ENCODE data around the gene ADAMTS2. TPM values are rescaled to one million over a fixed set of nuclear protein-coding genes. Genes with fewer than 3 reads are reported as not detected.
A peak's percentile ranks its signal among the peaks of the same experiment; 100 is the strongest.

ADAMTS2 gene
- total and polyA plus RNA-seq, 10 donors = 4.0 to 101 (median 47.5) TPM

DNA sequence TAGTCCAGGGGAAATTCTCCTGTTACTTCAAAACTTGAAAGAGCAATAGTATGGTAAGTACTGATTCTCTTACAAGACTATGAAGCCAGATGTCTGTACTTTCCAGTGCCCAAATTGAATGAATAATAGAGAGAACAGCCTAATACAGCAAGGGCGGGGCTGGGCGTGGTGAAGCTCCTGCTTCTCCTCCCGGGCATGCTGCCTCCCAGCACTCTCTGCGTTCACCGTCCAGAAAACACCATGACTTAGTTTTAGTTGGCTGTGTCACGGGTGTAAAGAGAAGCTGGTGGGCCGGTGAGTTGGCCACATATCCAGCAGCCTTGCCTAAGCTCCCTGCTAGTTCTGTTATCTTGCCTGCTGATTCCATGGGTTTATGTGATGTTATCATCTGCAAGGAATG, 40.7 kb upstream of the ADAMTS2 start:
- 66 to 80% (median 79%) methylated on average over 7 of the region's 7 CpGs for WGBS, 5 donors
- no peak for DNase-seq
- peaks cover 8 to 28% (median 21%) of the 10 kb centered on the region in 8 donors for H3K9me3 ChIP-seq
- intact Hi-C loops (cut with DNase I; ENCODE audit: low total_unique reads) = no loop called here
- H3K36me3 ChIP-seq = no peaks in the 10 kb centered on the region
- peaks cover 0 to 25% (median 0%) of the 10 kb centered on the region in 7 donors for H3K27me3 ChIP-seq (replicated peaks in 1 of 7)
- no peak overlapping the region for H3K4me3 ChIP-seq
- no peak for TF ChIP-seq POLR2AphosphoS5 (IDR thresholded peaks at IDR 0.05)
- no peaks in the 10 kb centered on the region for H3K4me1 ChIP-seq
- H3K27ac ChIP-seq = no peak overlapping the region

DNA sequence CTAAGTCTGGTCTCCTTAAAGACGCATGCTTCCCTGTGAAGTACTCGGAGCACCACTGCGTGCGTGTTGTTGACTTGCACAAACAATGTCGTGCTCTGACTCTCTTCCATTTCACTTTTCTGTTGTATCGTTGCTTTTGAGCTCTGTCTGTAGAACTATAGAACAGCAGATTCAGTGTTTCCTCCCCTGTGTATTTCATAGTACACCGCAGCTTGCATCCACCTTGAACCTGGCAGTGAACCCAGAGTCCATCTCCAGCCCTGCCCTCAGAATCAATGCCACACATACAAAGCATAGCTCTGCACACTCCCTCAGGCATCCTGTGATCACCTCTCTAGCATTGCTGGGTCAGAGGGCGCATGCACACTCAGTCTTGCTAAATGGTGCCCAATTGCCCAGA, 37.2 kb upstream of the ADAMTS2 start:
- 84 to 97% (median 93%) methylated on average over 8 of the region's 8 CpGs for WGBS, 5 donors
- H3K4me1 ChIP-seq = peaks cover 0 to 10% (median 0%) of the 10 kb centered on the region in 6 donors
- no peak overlapping the region for H3K27ac ChIP-seq
- peaks cover 0 to 14% (median 0%) of the 10 kb centered on the region in 7 donors for H3K27me3 ChIP-seq (replicated peaks in 1 of 7)
- no peak overlapping the region for H3K4me3 ChIP-seq
- no peak for DNase-seq
- H3K9me3 ChIP-seq = no peaks in the 10 kb centered on the region
- TF ChIP-seq, protein P1, sequence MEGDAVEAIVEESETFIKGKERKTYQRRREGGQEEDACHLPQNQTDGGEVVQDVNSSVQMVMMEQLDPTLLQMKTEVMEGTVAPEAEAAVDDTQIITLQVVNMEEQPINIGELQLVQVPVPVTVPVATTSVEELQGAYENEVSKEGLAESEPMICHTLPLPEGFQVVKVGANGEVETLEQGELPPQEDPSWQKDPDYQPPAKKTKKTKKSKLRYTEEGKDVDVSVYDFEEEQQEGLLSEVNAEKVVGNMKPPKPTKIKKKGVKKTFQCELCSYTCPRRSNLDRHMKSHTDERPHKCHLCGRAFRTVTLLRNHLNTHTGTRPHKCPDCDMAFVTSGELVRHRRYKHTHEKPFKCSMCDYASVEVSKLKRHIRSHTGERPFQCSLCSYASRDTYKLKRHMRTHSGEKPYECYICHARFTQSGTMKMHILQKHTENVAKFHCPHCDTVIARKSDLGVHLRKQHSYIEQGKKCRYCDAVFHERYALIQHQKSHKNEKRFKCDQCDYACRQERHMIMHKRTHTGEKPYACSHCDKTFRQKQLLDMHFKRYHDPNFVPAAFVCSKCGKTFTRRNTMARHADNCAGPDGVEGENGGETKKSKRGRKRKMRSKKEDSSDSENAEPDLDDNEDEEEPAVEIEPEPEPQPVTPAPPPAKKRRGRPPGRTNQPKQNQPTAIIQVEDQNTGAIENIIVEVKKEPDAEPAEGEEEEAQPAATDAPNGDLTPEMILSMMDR (IDR thresholded peaks at IDR 0.05 in 8 of 11, conservative IDR thresholded peaks at IDR 0.05 in 3 of 11) = no peak
- TF ChIP-seq POLR2AphosphoS5 (IDR thresholded peaks at IDR 0.05) (no peak), POLR2A (IDR thresholded peaks at IDR 0.05) (no peak)
- H3K36me3 ChIP-seq = no peaks in the 10 kb centered on the region
- intact Hi-C loops (cut with DNase I; ENCODE audit: low total_unique reads) = no loop called here

DNA sequence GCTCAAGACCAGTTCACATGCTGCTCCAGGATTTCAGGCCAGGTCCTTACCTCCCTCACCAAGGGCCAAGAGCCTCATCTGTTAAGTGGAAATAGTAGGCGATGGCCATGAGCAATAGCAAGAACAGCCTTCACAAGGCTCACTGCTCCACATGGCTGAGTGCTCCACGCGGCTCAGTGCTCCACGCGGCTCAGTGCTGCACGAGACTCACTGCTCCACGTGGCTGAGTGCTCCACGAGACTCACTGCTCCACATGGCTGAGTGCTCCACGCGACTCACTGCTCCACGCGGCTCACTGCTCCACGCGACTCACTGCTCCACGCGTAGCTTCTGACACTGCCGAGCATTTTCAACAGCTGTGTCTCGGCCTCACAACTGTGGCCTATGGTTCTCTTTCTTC, 36.4 kb upstream of the ADAMTS2 start:
- TF ChIP-seq POLR2A (IDR thresholded peaks at IDR 0.05) (no peak), POLR2AphosphoS5 (IDR thresholded peaks at IDR 0.05) (no peak)
- TF ChIP-seq, protein P1 (IDR thresholded peaks at IDR 0.05 in 8 of 11, conservative IDR thresholded peaks at IDR 0.05 in 3 of 11) = no peak

DNA sequence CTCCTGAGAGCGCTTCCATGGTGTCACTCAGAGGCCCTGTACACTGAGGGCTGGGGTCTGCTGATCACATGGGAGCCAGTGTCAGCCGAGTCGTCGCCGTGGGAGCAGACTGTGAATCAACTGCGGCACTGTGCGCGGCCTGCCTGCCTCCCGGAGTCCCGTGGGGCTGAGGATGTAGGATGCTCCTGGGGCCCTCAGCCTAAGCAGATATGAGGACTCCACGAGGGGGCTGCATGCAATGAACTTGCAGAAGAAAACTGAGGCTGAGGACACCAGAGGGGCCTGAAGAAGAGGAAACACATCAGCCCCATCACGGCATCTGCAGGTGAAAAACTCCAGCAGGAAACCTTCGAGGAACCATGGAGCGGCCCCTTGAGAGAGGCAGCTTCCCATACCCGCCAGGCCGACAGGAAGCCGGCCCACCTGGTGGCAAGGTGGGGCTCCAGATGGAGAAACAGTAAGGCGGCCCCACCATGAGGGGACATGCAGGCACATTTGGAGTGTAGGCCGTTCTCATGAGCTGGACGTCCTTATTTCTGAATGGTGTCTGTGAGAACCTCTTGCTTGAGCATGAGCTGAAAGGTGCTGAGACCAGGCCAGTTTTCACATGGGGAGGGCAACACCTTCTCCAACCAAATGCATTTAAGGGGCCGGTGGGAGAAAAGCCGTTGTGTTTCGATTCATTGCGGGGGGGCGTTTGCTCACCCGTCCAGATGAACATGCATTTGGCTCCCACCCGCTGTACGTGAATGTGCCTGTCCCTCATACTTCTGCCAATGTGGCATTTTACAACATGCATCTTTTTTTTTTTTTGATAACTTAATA, 35.2 kb upstream of the ADAMTS2 start:
- intact Hi-C loops (cut with DNase I; ENCODE audit: low total_unique reads) = no loop called here

More for the DNA sequence above, 36.4 kb upstream of the ADAMTS2 start:
- Histone ChIP-seq H3K36me3 (no peaks in the 10 kb centered on the region), H3K27ac (no peak overlapping the region), H3K9me3 (no peaks in the 10 kb centered on the region), H3K27me3 (replicated peaks in 1 of 7) (peaks cover 0 to 6% (median 0%) of the 10 kb centered on the region in 7 donors), H3K4me1 (peaks cover 0 to 10% (median 0%) of the 10 kb centered on the region in 6 donors), H3K4me3 (no peak overlapping the region)
- 79 to 92% (median 88%) methylated on average over 18 of the region's 18 CpGs for WGBS, 5 donors
- intact Hi-C loops (cut with DNase I; ENCODE audit: low total_unique reads) = no loop called here
- DNase-seq = no peak

More for the DNA sequence above, 35.2 kb upstream of the ADAMTS2 start:
- H3K27ac ChIP-seq = peak overlapping the region in 1 of 8 donors; percentile 75
- DNase-seq = no peak
- TF ChIP-seq POLR2AphosphoS5 (IDR thresholded peaks at IDR 0.05) = no peak
- TF ChIP-seq POLR2A (IDR thresholded peaks at IDR 0.05) = no peak
- TF ChIP-seq, protein P1 (IDR thresholded peaks at IDR 0.05 in 8 of 11, conservative IDR thresholded peaks at IDR 0.05 in 3 of 11) = no peak
- no peak overlapping the region for H3K4me3 ChIP-seq
- no peaks in the 10 kb centered on the region for H3K27me3 ChIP-seq (replicated peaks in 1 of 7)
- no peaks in the 10 kb centered on the region for H3K9me3 ChIP-seq
- H3K4me1 ChIP-seq = peaks cover 0 to 10% (median 0%) of the 10 kb centered on the region in 6 donors
- H3K36me3 ChIP-seq = no peaks in the 10 kb centered on the region
- 84 to 91% (median 87%) methylated on average over 25 to 28 of the region's 28 CpGs for WGBS, 5 donors
